ENCODE results near the gene NALCN.

GRCh38 chr13:101307181-101307701 is 109.1 kb downstream of the NALCN start:
- TF ChIP-seq CTCF (IDR thresholded peaks at IDR 0.05) (no peak), POLR2AphosphoS5 (IDR thresholded peaks at IDR 0.05) (no peak), EP300 (IDR thresholded peaks at IDR 0.05; ENCODE audit: low read depth) (no peak)
